SH-SY5Y (cell line): Measurements from ENCODE around the gene STAG2.

ENCODE experiments used
- GATA2 ChIP-seq: IDR thresholded peaks from 2 replicates; pipeline ENCODE4 v1.6.1; 2011; ENCODE audit warnings: mild to moderate bottlenecking, low read depth, low read length
- GATA3 ChIP-seq: IDR thresholded peaks from 2 replicates; pipeline ENCODE4 v1.6.1; 2011; ENCODE audit warnings: low read depth, mild to moderate bottlenecking, low read length, moderate library complexity

GRCh38 chrX:123990602-123991001, 29.1 kb downstream of the STAG2 start:
- TF ChIP-seq GATA2, result no peak
- TF ChIP-seq GATA3, result no peak
